Measurements from ENCODE around the gene BCAR3.

The BCAR3 gene

GRCh38 chr1:93573940-93574469 lies 107.6 kb downstream of the BCAR3 start:
- DNase-seq: no peak

- DNase-seq: no peak
Measured at GRCh38 chr1:93571623-93572310, 109.9 kb downstream of the BCAR3 start.

- DNase-seq: no peak
Measured at GRCh38 chr1:93569489-93569888, 112.1 kb downstream of the BCAR3 start.

- peak; percentile 94 for DNase-seq
Measured at GRCh38 chr1:93567255-93567918, 114.2 kb downstream of the BCAR3 start.

GRCh38 chr1:93566227-93566626 lies 115.4 kb downstream of the BCAR3 start:
- DNase-seq: no peak

GRCh38 chr1:93565496-93566206 lies 116.0 kb downstream of the BCAR3 start:
- no peak for DNase-seq

- DNase-seq: no peak
Measured at GRCh38 chr1:93559695-93560094, 121.9 kb downstream of the BCAR3 start.

- peak; percentile 22 for DNase-seq
Measured at GRCh38 chr1:93559045-93559444, 122.6 kb downstream of the BCAR3 start.

- peak; percentile 15 for DNase-seq
Measured at GRCh38 chr1:93556291-93556690, 125.3 kb downstream of the BCAR3 start.

GRCh38 chr1:93554883-93555872 lies 126.5 kb downstream of the BCAR3 start:
- DNase-seq: peak; percentile 65

GRCh38 chr1:93553886-93554490 lies 127.6 kb downstream of the BCAR3 start:
- peak; percentile 22 for DNase-seq

GRCh38 chr1:93552741-93553455 lies 128.7 kb downstream of the BCAR3 start:
- peak; percentile 76 for DNase-seq

- DNase-seq: no peak
Measured at GRCh38 chr1:93549811-93550210, 131.8 kb downstream of the BCAR3 start.

GRCh38 chr1:93549131-93549530 lies 132.5 kb downstream of the BCAR3 start:
- DNase-seq: no peak

- DNase-seq: no peak
Measured at GRCh38 chr1:93546162-93546863, 135.3 kb downstream of the BCAR3 start.

GRCh38 chr1:93542398-93542797 lies 139.2 kb downstream of the BCAR3 start:
- no peak for DNase-seq

GRCh38 chr1:93541045-93541444 lies 140.6 kb downstream of the BCAR3 start:
- DNase-seq: no peak

GRCh38 chr1:93537924-93538323 lies 143.7 kb downstream of the BCAR3 start:
- no peak for DNase-seq

GRCh38 chr1:93537396-93537795 lies 144.2 kb downstream of the BCAR3 start:
- DNase-seq: no peak

- no peak for DNase-seq
Measured at GRCh38 chr1:93533677-93534076, 148.0 kb downstream of the BCAR3 start.

All from hematopoietic multipotent progenitor cell treated with erythropoietin and hydrocortisone succinate and interleukin-3 and kit ligand, for 6 days (in vitro differentiated cells).